ENCODE results near the gene IKBKE. TPM values are rescaled to one million over a fixed set of nuclear protein-coding genes. Genes with fewer than 3 reads are reported as not detected.

Gene IKBKE
- total RNA-seq, 1 experiment from 2014 or later: 6.6 TPM

- no peak overlapping the region for H3K27ac ChIP-seq (ENCODE audit: insufficient read length, low read depth, low read length)
- H3K9ac ChIP-seq (ENCODE audit: extremely low read depth, insufficient read length, low read length): no peak overlapping the region
- no peak overlapping the region for H3K56ac ChIP-seq (ENCODE audit: insufficient read length, low read depth, low read length)
- no peak overlapping the region for H3K4me2 ChIP-seq (ENCODE audit: insufficient read depth, insufficient read length, low read length)
- no peak for DNase-seq
- Mint-ChIP-seq H3K4me1 (no peaks in the 10 kb centered on the region), H3K27ac (no peak overlapping the region), H3K9me3 (no peaks in the 10 kb centered on the region), H3K36me3 (ENCODE audit: insufficient read depth in 1 of 3, low read depth in 3 of 3) (peaks cover 24 to 54% (median 51%) of the 10 kb centered on the region in 3 experiments; a peak in 6 of 7 replicates), H3K27me3 (ENCODE audit: low read depth) (no peaks in the 10 kb centered on the region), H3K4me3 (no peak overlapping the region)
- no peak overlapping the region for H2BK15ac ChIP-seq (ENCODE audit: low read depth, low read length)
- H2AK5ac ChIP-seq (ENCODE audit: insufficient read length, low read length): no peak overlapping the region
- no peaks in the 10 kb centered on the region for H3K79me2 ChIP-seq (ENCODE audit: insufficient read depth, low read length)
- no peak overlapping the region for H2BK20ac ChIP-seq (ENCODE audit: low read depth, low read length, poor library complexity, severe bottlenecking)
- no peaks in the 10 kb centered on the region for H3K27me3 ChIP-seq (ENCODE audit: insufficient read depth, low read length)
- no peak overlapping the region for H3K4ac ChIP-seq (ENCODE audit: low read depth, low read length)
- H4K8ac ChIP-seq (replicated peaks; ENCODE audit: insufficient read length, low read depth, low read length): no peak overlapping the region
- H3K18ac ChIP-seq (ENCODE audit: insufficient read length, low read depth, low read length): no peak overlapping the region
- no peak overlapping the region for H4K91ac ChIP-seq (ENCODE audit: insufficient read length, low read depth, low read length)
- H4K20me1 ChIP-seq (ENCODE audit: control insufficient read depth, insufficient read depth, insufficient read length): no peaks in the 10 kb centered on the region
- H2AFZ ChIP-seq (ENCODE audit: low read length): no peak overlapping the region
- no peak overlapping the region for H3K14ac ChIP-seq (ENCODE audit: insufficient read depth, low read length)
- TF ChIP-seq CTCF (conservative IDR thresholded peaks at IDR 0.05): no peak
- H2BK120ac ChIP-seq (ENCODE audit: low read depth, low read length, poor library complexity, severe bottlenecking): no peak overlapping the region
- no peaks in the 10 kb centered on the region for H3K23me2 ChIP-seq (ENCODE audit: insufficient read length, low read depth, low read length, poor library complexity, severe bottlenecking)
- H2BK5ac ChIP-seq (ENCODE audit: insufficient read length, low read length): no peak overlapping the region
- H3K9me3 ChIP-seq (ENCODE audit: control insufficient read depth, low read depth, low read length): no peaks in the 10 kb centered on the region
- no peak overlapping the region for H3T11ph ChIP-seq (ENCODE audit: low read length)
- no CpG with 5 or more reads among the region's 4 CpGs for WGBS (ENCODE audit: extremely low coverage, insufficient read length, low lambda C conversion rate)
- H3K79me1 ChIP-seq (ENCODE audit: insufficient read depth, low read depth, low read length, poor library complexity, severe bottlenecking): no peaks in the 10 kb centered on the region
- H3K4me1 ChIP-seq (ENCODE audit: insufficient read depth, low read length): no peaks in the 10 kb centered on the region
- H3K23ac ChIP-seq (ENCODE audit: insufficient read length, low read depth, low read length): no peak overlapping the region
- H4K5ac ChIP-seq (ENCODE audit: insufficient read length, low read depth, low read length): no peak overlapping the region
- H2BK12ac ChIP-seq (ENCODE audit: insufficient read length, low read depth, low read length): no peak overlapping the region
Observed at GRCh38 chr1:206445116-206445515, 25.2 kb upstream of the IKBKE start.

Data from H9 (cell line).